Mesenchymal stem cell (in vitro differentiated cells and primary cell): ENCODE results near the gene EPHX1.
A peak's percentile ranks its signal among the peaks of the same experiment; 100 is the strongest.
"Not testable (repeated sequence)": the region's sequence is repeated elsewhere in the genome, so short reads cannot be mapped to it uniquely, and the experiment has no call there.

ENCODE experiments used
- DNase-seq: peaks from one replicate; pipeline ENCODE4 v3.0.0-alpha.2; 2013
- H2AFZ ChIP-seq: one replicate; pipeline ENCODE4 v1.6.1; 2013; ENCODE audit warnings: low read depth, mild to moderate bottlenecking, control low read depth, inconsistent platforms, low read length, moderate library complexity
- H2AK5ac ChIP-seq: 2 replicates; pipeline ENCODE4 v1.6.1; 2013; ENCODE audit warnings: low read length, moderate library complexity, mild to moderate bottlenecking, inconsistent platforms; ENCODE audit not compliant: severe bottlenecking
- H2BK120ac ChIP-seq: one replicate; pipeline ENCODE4 v1.6.1; 2013; ENCODE audit warnings: low read depth, mild to moderate bottlenecking, inconsistent platforms, low read length, moderate library complexity
- H2BK12ac ChIP-seq, 2 experiments: one replicate each; pipeline ENCODE4 v1.6.1; 2013; ENCODE audit warnings: inconsistent platforms in 2 of 2, low read length in 2 of 2, mild to moderate bottlenecking in 2 of 2, moderate library complexity in 2 of 2, control low read depth in 1 of 2
- H2BK15ac ChIP-seq: one replicate; pipeline ENCODE4 v1.6.1; 2013; ENCODE audit warnings: mild to moderate bottlenecking, low read depth, inconsistent platforms; ENCODE audit not compliant: poor library complexity, severe bottlenecking
- H2BK5ac ChIP-seq: 2 replicates; pipeline ENCODE4 v1.6.1; 2013; ENCODE audit warnings: low read depth, mild to moderate bottlenecking, low read length, control low read depth, inconsistent platforms; ENCODE audit not compliant: poor library complexity, severe bottlenecking
- H3K14ac ChIP-seq, 2 experiments: one replicate each; pipeline ENCODE4 v1.6.1; 2013; ENCODE audit warnings: inconsistent platforms in 2 of 2, low read length in 2 of 2, control low read depth in 1 of 2, mild to moderate bottlenecking in 1 of 2, moderate library complexity in 1 of 2
- H3K18ac ChIP-seq, 2 experiments: one replicate each; pipeline ENCODE4 v1.6.1; 2013; ENCODE audit warnings: inconsistent platforms in 2 of 2, low read length in 2 of 2, control low read depth in 1 of 2, low read depth in 1 of 2, mild to moderate bottlenecking in 1 of 2
- H3K23ac ChIP-seq, 2 experiments: one replicate each; pipeline ENCODE4 v1.6.1; 2013; ENCODE audit warnings: inconsistent platforms in 2 of 2, low read length in 2 of 2, mild to moderate bottlenecking in 2 of 2, moderate library complexity in 2 of 2, control low read depth in 1 of 2
- H3K27ac ChIP-seq: 2 replicates; pipeline ENCODE4 v1.5.1; 2013; ENCODE audit warnings: mild to moderate bottlenecking, moderate library complexity, low read length, control low read depth, inconsistent platforms; ENCODE audit not compliant: poor library complexity, severe bottlenecking
- H3K27me3 ChIP-seq, 2 experiments: 2 replicates each; pipeline versions ENCODE4 v1.6.1 to v1.7.0; 2013; ENCODE audit warnings: low read length in 2 of 2, mild to moderate bottlenecking in 2 of 2, moderate library complexity in 2 of 2, control low read depth in 1 of 2, inconsistent platforms in 1 of 2; ENCODE audit not compliant: control insufficient read depth in 1 of 2, insufficient read depth in 1 of 2
- H3K36me3 ChIP-seq, 2 experiments: 2 replicates each; pipeline versions ENCODE4 v1.6.1 to v1.7.0; 2013; ENCODE audit warnings: low read length in 2 of 2, control low read depth in 1 of 2, inconsistent platforms in 1 of 2, low read depth in 1 of 2, mild to moderate bottlenecking in 1 of 2; ENCODE audit not compliant: insufficient read depth in 2 of 2, control insufficient read depth in 1 of 2
- H3K4ac ChIP-seq, 2 experiments: one replicate each; pipeline ENCODE4 v1.6.1; 2013; ENCODE audit warnings: inconsistent platforms in 2 of 2, low read length in 2 of 2, mild to moderate bottlenecking in 2 of 2, moderate library complexity in 2 of 2, control low read depth in 1 of 2, low read depth in 1 of 2
- H3K4me1 ChIP-seq: 2 replicates; pipeline ENCODE4 v1.6.1; 2013; ENCODE audit warnings: low read depth, low read length, control low read depth; ENCODE audit not compliant: control insufficient read depth, insufficient read depth
- H3K4me2 ChIP-seq: 2 replicates; pipeline ENCODE4 v1.6.1; 2013; ENCODE audit warnings: low read length, mild to moderate bottlenecking, inconsistent platforms; ENCODE audit not compliant: poor library complexity, severe bottlenecking
- H3K4me3 ChIP-seq, 2 experiments: 2 replicates each; pipeline versions ENCODE4 v1.5.1 to v1.7.0; 2013; ENCODE audit warnings: low read length in 2 of 2, mild to moderate bottlenecking in 2 of 2, control low read depth in 1 of 2, low read depth in 1 of 2; ENCODE audit not compliant: insufficient read depth in 1 of 2
- H3K79me1 ChIP-seq: replicated peaks from 2 replicates; pipeline ENCODE4 v1.6.1; 2013; ENCODE audit warnings: mild to moderate bottlenecking, control low read depth, low read length, inconsistent platforms; ENCODE audit not compliant: poor library complexity, severe bottlenecking
- H3K9ac ChIP-seq: 2 replicates; pipeline ENCODE4 v1.7.0; 2013; ENCODE audit warnings: mild to moderate bottlenecking, low read length, moderate library complexity
- H3K9me3 ChIP-seq: 2 replicates; pipeline ENCODE4 v1.7.0; 2013; ENCODE audit warnings: mild to moderate bottlenecking, low read length; ENCODE audit not compliant: control insufficient read depth
- H4K8ac ChIP-seq: one replicate; pipeline ENCODE4 v1.6.1; 2013; ENCODE audit warnings: inconsistent platforms, mild to moderate bottlenecking, low read length, moderate library complexity
- H4K91ac ChIP-seq: one replicate; pipeline ENCODE4 v1.6.1; 2013; ENCODE audit warnings: mild to moderate bottlenecking, low read length, inconsistent platforms
- WGBS: methylation state at CpG from one replicate; pipeline ENCODE4 v1.1.7; 2013; ENCODE audit warnings: mixed read lengths; 5-methylcytosine and 5-hydroxymethylcytosine counted together

Gene EPHX1

DNA sequence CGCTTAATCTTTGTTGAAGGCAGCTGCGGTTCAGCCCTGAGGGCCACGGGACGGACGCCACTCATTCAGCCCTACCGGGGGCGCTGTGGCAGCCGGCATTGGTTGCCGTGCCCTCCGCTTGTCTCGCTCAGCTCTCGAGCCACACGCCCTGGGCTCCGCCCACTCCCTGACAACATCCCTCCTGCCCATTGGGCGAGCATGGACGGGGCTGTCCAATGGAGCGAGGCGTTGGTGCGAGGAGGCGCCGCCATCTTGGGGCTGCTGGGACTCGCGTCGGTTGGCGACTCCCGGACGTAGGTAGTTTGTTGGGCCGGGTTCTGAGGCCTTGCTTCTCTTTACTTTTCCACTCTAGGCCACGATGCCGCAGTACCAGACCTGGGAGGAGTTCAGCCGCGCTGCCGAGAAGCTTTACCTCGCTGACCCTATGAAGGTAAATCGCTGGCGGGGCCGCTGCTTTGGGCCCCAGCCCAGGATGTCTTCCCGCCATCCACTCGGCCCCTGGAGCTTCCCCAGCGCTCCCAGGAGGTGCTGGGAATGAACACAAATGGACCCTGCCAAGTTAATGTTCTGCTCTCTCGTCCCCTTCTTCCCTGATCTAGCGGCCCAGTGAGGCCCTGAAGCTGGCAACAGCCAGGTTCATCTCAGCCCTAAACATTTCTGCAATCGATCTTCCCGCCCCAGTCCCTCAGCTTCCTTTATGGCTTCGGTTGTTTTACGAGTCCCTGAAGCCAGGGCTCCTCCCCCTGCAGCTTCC is 32.2 kb upstream of the EPHX1 start, which contains the start of gene SRP9:
TSS of gene SRP9 (plus strand) at position 244 of the 754 bp plus-strand sequence. CDS start at position 359, 115 bp downstream.
- Histone ChIP-seq H3K4me3 (peak within 1 kb of the TSS; percentile 90 to 99), H3K36me3 (peaks cover 0 to 10% of the 10 kb centered on the region in 2 experiments), H3K79me1 (peaks cover 2% of the 10 kb centered on the region), H2AFZ (no peak within 1 kb of the TSS), H3K18ac (peak within 1 kb of the TSS; percentile 79 to 94), H3K27ac (peak within 1 kb of the TSS; percentile 93), H4K91ac (peak within 1 kb of the TSS; percentile 83), H2AK5ac (peak within 1 kb of the TSS; percentile 81), H4K8ac (peak within 1 kb of the TSS; percentile 96), H2BK120ac (peak within 1 kb of the TSS; percentile 79), H2BK12ac (peak within 1 kb of the TSS in 1 of 2 experiments; percentile 63), H3K23ac (peak within 1 kb of the TSS in 1 of 2 experiments; percentile 23), H3K4ac (peak within 1 kb of the TSS; percentile 47 to 91), H3K4me1 (peaks cover 13% of the 10 kb centered on the region), H3K9ac (peak within 1 kb of the TSS; percentile 99), H3K27me3 (no peaks in the 10 kb centered on the region), H3K14ac (peak within 1 kb of the TSS in 1 of 2 experiments; percentile 49), H3K4me2 (peak within 1 kb of the TSS; percentile 86), H2BK15ac (peak within 1 kb of the TSS; percentile 98), H3K9me3 (no peaks in the 10 kb centered on the region), H2BK5ac (peak within 1 kb of the TSS; percentile 39)
- WGBS = 1% methylated on average over 41 of the region's 46 CpGs
- peak; percentile 98 for DNase-seq

GRCh38 chr1:225778337-225778669 is 31.6 kb upstream of the EPHX1 start:
- peak overlapping the region; percentile 90 to 99 for H3K4me3 ChIP-seq
- no peak overlapping the region for H2BK12ac ChIP-seq
- peak overlapping the region; percentile 93 for H3K27ac ChIP-seq
- peak overlapping the region in 1 of 2 experiments; percentile 94 for H3K18ac ChIP-seq
- H2BK5ac ChIP-seq = no peak overlapping the region
- no peak overlapping the region for H2AFZ ChIP-seq
- H3K9me3 ChIP-seq = no peaks in the 10 kb centered on the region
- no peak overlapping the region for H4K91ac ChIP-seq
- H3K4me2 ChIP-seq = peak overlapping the region; percentile 33
- H3K9ac ChIP-seq = peak overlapping the region; percentile 99
- WGBS = no CpG with 5 or more reads among the region's 3 CpGs
- peaks cover 2% of the 10 kb centered on the region for H3K79me1 ChIP-seq
- no peak for DNase-seq
- H3K4ac ChIP-seq = peak overlapping the region in 1 of 2 experiments; percentile 91
- no peaks in the 10 kb centered on the region for H3K27me3 ChIP-seq
- no peak overlapping the region for H2AK5ac ChIP-seq
- no peak overlapping the region for H4K8ac ChIP-seq
- no peak overlapping the region for H2BK120ac ChIP-seq
- no peak overlapping the region for H2BK15ac ChIP-seq
- peaks cover 12% of the 10 kb centered on the region for H3K4me1 ChIP-seq
- H3K23ac ChIP-seq = no peak overlapping the region
- no peak overlapping the region for H3K14ac ChIP-seq
- H3K36me3 ChIP-seq = peaks cover 0 to 15% of the 10 kb centered on the region in 2 experiments

DNA sequence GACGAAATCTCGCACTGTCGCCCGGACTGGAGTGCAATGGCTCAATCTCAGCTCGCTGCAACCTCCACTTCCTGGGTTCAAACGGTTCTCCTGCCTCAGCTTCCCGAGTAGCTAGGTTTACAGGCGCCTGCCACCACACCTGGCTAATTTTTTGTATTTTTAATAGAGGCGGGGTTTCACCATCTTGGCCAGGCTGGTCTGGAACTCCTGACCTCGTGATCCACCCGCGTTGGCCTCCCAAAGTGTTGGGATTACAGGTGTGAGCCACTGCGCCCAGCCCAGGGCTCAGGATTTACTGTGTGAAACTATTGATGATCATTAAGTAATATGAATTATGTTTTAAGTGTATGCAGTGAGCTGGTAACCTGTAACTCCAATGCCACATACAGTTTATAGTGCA is 30.8 kb upstream of the EPHX1 start:
- Histone ChIP-seq H3K4me1 (peaks cover 12% of the 10 kb centered on the region), H3K4me2 (peak overlapping the region; percentile 37), H3K9ac (peak overlapping the region; percentile 99), H3K36me3 (peaks cover 0 to 22% of the 10 kb centered on the region in 2 experiments), H3K4me3 (peak overlapping the region; percentile 29 to 99)
- not testable (repeated sequence) for H2AK5ac ChIP-seq, H2BK120ac ChIP-seq, H2AFZ ChIP-seq, H3K27ac ChIP-seq, H2BK12ac ChIP-seq, H3K23ac ChIP-seq, H4K8ac ChIP-seq, H3K4ac ChIP-seq, H4K91ac ChIP-seq, H2BK5ac ChIP-seq, H2BK15ac ChIP-seq, H3K18ac ChIP-seq, H3K27me3 ChIP-seq, H3K9me3 ChIP-seq, H3K79me1 ChIP-seq, H3K14ac ChIP-seq, DNase-seq
- WGBS = 87% methylated on average over 13 of the region's 13 CpGs

DNA sequence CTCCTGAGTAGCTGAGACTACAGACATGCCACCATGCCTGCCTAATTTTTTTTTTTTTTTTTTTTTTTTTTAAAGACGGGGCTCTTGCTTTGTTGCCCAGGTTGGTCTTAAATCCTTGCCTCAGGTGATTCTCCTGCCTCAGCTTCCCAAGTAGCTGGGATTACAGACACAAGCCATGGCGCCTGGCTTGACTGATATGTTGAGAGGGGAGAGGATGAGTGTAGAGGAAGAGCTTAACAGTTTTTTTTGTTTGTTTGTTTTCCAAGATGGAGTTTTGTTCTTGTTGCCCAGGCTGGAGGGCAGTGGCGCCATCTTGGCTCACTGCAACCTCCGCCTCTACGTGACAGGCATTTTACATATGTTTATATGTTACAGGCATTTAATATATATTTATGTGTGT is 29.8 kb upstream of the EPHX1 start:
- Histone ChIP-seq H2BK120ac (no peak overlapping the region), H3K79me1 (peaks cover 4% of the 10 kb centered on the region), H3K4me2 (peak overlapping the region; percentile 46), H3K23ac (peak overlapping the region in 1 of 2 experiments; percentile 34), H3K14ac (no peak overlapping the region), H4K8ac (no peak overlapping the region), H2AFZ (no peak overlapping the region), H2BK12ac (no peak overlapping the region), H3K27me3 (no peaks in the 10 kb centered on the region), H3K9me3 (no peaks in the 10 kb centered on the region), H3K27ac (no peak overlapping the region), H2BK15ac (no peak overlapping the region), H2AK5ac (no peak overlapping the region), H3K36me3 (peaks cover 4 to 27% of the 10 kb centered on the region in 2 experiments), H3K4ac (no peak overlapping the region), H3K9ac (no peak overlapping the region), H3K18ac (no peak overlapping the region), H3K4me3 (peak overlapping the region in 1 of 2 experiments; percentile 99), H4K91ac (no peak overlapping the region), H2BK5ac (no peak overlapping the region), H3K4me1 (peaks cover 13% of the 10 kb centered on the region)
- 100% methylated on average over 2 of the region's 5 CpGs for WGBS
- DNase-seq = no peak
